Measurements from ENCODE around the gene ITPKB. TPM values are rescaled to one million over a fixed set of nuclear protein-coding genes. Genes with fewer than 3 reads are reported as not detected.

The ITPKB gene
- total RNA-seq, 1 donor from 2014 or later: 44.1 TPM

GRCh38 chr1:226668173-226668560 is 70.9 kb downstream of the ITPKB start:
- intact Hi-C loops (cut with DNase I): no loop called here
- no peaks in the 10 kb centered on the region for H3K9me3 ChIP-seq
- H3K4me1 ChIP-seq: peaks cover 38% of the 10 kb centered on the region
- no peak overlapping the region for H3K27ac ChIP-seq
- TF ChIP-seq CTCF (IDR thresholded peaks at IDR 0.05): no peak
- H3K27me3 ChIP-seq: no peaks in the 10 kb centered on the region
- no peak for ATAC-seq
- no peaks in the 10 kb centered on the region for H3K36me3 ChIP-seq
- no peak for DNase-seq
- H3K4me3 ChIP-seq: no peak overlapping the region

GRCh38 chr1:226666692-226667091 is 72.4 kb downstream of the ITPKB start:
- intact Hi-C loops (cut with DNase I): no loop called here
- Histone ChIP-seq H3K4me3 (no peak overlapping the region), H3K9me3 (no peaks in the 10 kb centered on the region), H3K36me3 (no peaks in the 10 kb centered on the region), H3K27me3 (no peaks in the 10 kb centered on the region), H3K4me1 (peaks cover 52% of the 10 kb centered on the region), H3K27ac (no peak overlapping the region)
- DNase-seq (no peak), ATAC-seq (no peak)
- no peak for TF ChIP-seq CTCF (IDR thresholded peaks at IDR 0.05)

- no peak overlapping the region for H3K27ac ChIP-seq
- DNase-seq (no peak), ATAC-seq (no peak)
- no peaks in the 10 kb centered on the region for H3K36me3 ChIP-seq
- H3K9me3 ChIP-seq: no peaks in the 10 kb centered on the region
- TF ChIP-seq CTCF (IDR thresholded peaks at IDR 0.05): no peak
- H3K4me3 ChIP-seq: no peak overlapping the region
- peaks cover 58% of the 10 kb centered on the region for H3K4me1 ChIP-seq
- H3K27me3 ChIP-seq: no peaks in the 10 kb centered on the region
- intact Hi-C loops (cut with DNase I): no loop called here
These were observed 72.9 kb downstream of the ITPKB start for GRCh38 chr1:226666164-226666506.

GRCh38 chr1:226665505-226666163 is 73.4 kb downstream of the ITPKB start:
- intact Hi-C loops (cut with DNase I): no loop called here
- Histone ChIP-seq H3K36me3 (no peaks in the 10 kb centered on the region), H3K9me3 (no peaks in the 10 kb centered on the region), H3K27ac (no peak overlapping the region), H3K27me3 (no peaks in the 10 kb centered on the region), H3K4me1 (peaks cover 63% of the 10 kb centered on the region), H3K4me3 (no peak overlapping the region)
- no peak for ATAC-seq
- no peak for DNase-seq
- no peak for TF ChIP-seq CTCF (IDR thresholded peaks at IDR 0.05)

- ATAC-seq (peak; percentile 20), DNase-seq (no peak)
- no peak for TF ChIP-seq CTCF (IDR thresholded peaks at IDR 0.05)
- Histone ChIP-seq H3K4me3 (no peak overlapping the region), H3K36me3 (no peaks in the 10 kb centered on the region), H3K9me3 (no peaks in the 10 kb centered on the region), H3K27me3 (no peaks in the 10 kb centered on the region), H3K4me1 (peaks cover 74% of the 10 kb centered on the region), H3K27ac (peak overlapping the region; percentile 83)
- intact Hi-C loops (cut with DNase I): no loop called here
These were observed 74.5 kb downstream of the ITPKB start for GRCh38 chr1:226664413-226665101.
